ENCODE data around the gene RPS6KC1.
"Not testable (repeated sequence)": the region's sequence is repeated elsewhere in the genome, so short reads cannot be mapped to it uniquely, and the experiment has no call there.

The RPS6KC1 gene

DNA sequence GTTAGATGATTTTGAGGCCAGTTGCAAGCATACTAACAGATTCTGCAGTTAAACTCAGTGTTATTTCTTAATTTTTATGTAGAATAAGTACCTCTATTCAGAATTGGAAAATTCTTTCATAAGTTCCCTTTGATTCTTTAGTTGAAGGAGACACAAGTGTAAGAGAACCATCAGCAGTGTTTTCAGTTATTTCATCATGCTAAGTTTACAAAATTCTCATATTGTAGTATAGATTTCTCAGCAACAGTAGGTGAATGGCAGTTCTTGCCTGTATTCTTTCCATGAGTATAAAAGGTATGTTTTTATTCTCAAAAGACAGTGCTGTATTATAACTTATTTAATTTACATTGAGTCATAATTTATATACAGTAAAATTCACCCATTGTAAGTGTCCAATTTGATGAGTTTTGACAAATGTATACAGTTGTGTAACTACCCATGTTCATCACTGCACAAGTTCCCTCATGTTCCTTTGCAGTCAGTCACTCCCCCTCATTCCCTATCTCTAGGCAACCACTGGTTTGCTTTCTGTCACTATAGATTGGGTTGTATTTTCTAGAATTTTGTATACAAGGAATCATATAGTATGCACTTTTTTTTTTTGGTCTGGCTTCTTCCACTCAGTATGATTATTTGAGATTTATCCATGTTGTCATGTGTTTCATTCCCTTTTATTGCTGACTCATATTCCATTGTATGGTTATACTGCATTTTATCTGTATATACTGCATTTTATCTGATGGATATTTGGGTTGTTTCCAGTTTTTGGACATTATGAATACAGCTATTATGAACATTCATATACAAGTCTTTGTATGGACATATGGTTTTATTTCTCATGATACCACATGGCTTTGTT is 3.9 kb downstream of the RPS6KC1 start:
- DNase-seq: no peak

DNA sequence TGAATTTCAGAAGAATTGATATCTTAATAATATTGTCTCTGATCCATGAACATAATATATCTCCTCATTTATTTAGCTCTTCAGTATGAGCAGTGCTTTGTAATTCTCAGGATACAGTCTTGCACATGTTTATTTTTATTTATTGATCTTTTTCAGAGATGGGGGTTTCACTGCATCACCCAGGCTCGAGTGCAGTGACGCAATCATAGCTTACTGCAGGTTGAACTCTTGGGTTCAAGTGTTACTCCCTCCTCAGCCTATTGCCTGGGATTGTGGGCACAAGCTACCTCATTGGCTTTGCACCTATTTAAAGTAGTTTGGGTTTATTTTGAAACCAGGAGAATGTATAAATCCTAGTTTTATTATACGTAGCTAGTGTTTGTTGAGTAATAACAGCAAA is 4.7 kb downstream of the RPS6KC1 start:
- no peak for DNase-seq

DNA sequence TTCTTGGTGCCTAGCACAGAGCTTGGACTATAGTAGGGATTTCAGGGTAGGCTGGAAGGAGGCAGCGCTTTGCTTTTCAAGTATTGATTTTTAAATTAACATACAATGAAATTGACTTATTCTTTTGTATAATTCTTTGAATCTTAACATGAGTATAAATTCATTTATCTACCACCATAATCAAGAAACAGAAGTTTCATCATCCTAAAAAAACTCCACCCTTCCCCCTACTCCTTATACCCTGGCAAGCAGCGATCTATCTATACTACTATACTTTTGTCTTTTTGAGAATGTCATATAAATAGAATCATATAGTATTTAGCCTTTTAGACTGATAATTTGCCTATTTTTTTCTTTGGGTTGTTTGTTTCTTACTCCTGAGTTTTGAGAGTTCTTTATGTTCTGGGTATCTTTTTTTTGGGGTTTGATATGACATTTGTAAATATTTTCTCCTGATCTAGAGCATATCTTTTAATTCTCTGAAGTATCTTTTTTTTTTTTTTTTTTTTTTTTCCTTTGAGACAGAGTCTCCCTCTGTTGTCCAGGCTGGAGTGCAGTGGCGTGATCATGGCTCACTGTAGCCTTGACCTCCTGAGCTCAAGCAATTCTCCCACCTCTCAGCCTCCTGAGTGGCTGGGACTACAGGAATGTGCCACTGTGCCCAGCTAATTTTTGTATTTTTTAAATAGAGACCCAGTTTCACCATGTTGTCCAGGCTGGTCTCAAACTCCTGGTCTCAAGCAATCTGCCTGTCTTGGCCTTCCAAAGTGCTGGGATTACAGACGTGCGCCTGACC is 6.4 kb downstream of the RPS6KC1 start:
- no peak for DNase-seq

DNA sequence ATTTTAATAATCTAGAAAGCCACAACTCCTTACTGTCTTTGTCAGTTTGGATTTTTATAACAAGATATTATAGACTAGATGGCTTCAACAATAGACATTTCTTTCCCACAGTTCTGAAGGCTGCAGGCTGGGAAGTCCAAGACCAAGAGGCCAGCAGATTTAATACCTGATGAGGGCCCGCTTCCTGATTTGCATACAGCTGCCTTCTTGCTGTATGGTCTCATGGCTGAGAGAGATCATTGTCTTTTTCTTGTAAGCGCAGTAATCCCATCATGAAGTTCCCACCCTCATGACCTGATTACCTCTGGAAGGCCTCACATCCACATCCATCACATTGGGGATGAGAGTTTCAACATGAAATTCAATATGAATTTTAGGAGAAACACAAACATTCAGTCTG is 9.8 kb downstream of the RPS6KC1 start:
- peak; percentile 54 to 76 for DNase-seq

DNA sequence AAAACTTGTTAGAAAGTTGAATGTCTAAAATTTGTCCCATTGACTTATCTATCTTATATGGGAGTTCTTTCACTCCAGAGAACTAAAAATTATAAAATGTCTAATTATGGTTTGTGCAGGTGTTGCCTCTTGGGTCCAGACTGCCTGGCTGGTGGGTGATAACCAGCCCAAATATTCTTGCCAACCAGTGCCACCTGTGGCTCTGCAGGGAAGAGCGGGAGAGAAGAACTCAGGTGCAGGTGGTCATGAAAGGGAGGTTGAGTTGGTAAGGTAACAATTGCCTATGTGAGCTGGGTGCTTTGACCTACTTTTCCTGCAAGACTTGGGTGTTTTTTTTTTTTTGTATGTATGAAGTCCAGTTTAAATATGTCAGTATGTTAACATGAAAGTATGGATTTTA is 10.2 kb downstream of the RPS6KC1 start:
- DNase-seq: peak; percentile 27 to 67

DNA sequence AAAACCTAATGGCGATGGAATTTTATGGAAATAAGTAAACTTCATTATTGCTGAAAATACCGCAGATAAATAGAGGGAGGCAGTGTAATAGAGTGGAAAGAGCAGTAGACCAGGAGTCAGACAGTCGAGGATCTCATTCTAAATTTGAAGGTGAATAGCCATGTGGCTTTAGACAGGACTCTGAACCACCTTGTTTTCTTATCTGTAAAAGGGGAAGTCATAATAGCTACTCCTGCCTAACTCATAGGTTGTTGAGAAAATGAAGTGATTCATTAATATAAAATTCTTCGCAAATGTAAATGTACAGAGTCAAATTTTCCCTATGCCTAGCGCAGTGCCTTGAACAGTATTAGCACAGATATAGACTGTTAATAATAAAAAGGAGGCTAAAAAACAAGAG is 14.8 kb downstream of the RPS6KC1 start:
- no peak for DNase-seq

DNA sequence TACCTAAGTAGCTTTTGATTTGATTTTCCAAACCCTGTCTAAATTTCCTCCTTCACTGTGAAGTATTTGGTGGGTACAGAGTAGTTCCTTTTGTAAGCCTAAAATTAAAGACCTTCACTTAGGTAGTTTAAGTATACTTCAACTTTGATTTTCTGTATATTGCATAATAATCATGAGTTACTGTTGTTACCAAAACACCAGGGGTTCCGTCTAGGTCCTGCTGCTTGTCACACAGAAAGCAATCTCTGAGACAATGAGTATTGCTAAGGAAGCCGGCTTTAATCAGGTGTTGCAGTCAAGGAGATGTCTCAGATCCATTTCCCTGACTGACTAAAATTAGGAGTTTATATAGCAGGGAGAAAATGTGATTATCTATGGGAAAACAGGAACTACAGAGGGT is 15.3 kb downstream of the RPS6KC1 start:
- peak in 1 of 2 experiments; percentile 29 for DNase-seq

DNA sequence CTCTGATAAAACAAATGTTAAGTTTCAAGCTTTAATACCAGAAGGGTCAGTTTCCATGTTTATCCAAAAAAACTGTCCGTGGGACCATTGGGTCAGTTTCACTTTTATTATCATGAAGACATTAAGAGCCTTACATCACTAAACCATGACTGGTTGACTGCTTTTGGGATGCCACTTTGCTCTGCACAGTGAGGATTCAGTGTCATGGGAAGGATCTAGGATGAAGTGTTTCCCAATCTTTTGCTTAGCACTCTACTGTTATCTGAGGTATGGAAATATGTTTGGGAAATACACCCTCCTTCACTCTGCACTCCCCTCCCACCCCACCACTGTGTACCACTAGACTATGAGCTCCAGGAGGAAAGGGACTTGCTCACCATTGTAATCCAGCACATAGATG is 16.3 kb downstream of the RPS6KC1 start:
- no peak for DNase-seq

DNA sequence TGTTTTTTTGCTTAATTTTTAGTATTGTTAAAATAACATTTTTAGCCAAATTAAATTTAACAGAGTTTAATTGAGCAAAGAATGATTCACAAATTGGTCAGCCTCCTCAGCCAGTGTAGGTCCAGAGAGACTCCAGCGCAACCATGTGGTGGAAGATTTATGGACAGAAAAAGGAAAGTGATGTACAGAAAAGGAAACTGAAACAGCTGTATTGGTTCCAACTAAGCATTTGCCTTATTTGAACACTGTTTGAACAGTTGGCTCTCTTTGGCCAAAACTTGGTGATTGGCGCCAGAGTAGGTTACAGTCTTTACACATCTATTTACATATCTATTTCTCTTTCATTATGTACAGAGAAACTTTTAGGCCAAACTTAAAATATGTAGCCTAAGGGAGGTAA is 19.4 kb downstream of the RPS6KC1 start:
- DNase-seq: peak; percentile 35 to 91

DNA sequence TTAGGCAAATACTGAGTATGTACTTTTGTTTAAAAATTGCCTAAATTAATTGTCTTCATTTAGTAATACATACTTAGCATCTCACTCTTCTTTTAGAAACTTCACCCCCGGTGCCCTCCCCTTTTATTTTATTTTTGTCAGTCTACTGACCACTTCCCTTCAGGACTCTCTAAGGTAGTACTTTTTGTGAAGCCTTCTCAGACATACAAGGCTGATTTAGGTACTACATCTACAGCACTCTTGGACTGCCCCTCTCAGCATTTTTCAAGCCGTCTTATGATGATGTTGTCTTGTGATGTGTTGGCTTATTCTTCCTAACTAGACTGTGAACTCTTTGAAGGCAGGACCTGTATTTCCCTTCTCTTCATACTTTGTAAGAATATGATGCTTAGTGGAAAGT is 24.7 kb downstream of the RPS6KC1 start:
- no peak for DNase-seq

DNA sequence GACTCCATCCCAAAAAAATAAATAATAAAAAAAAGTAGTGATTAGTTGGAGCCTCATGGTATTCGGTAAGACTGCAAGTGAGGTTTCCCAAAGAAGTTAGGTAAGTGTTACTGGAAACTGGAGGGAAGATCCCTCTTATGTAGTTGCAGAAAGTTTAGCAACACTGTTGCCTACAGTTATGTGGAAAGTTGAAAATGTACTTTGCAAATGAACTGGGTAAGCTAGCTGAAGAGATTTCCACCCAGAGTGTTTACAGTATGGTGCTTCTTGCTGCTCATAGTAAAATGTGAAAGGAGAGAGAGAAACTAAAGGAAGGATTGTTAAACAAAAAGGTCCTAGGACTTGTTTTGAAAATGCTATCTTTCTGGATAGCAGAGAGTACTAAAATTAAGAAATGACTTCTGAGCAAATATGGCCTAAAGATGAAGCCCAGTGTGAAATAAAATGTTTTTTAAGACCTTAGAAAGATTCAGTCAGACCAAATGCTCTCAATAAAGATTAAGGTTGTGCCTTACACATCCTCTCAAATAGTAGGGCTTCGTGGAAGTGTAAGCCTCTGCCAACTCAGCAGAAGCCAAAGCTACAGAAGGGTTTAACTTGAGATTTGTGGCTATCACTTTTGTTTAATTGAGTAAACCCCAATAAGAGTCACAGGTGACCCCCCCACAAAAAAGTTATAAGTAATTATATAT is 31.5 kb downstream of the RPS6KC1 start:
- no peak for DNase-seq

DNA sequence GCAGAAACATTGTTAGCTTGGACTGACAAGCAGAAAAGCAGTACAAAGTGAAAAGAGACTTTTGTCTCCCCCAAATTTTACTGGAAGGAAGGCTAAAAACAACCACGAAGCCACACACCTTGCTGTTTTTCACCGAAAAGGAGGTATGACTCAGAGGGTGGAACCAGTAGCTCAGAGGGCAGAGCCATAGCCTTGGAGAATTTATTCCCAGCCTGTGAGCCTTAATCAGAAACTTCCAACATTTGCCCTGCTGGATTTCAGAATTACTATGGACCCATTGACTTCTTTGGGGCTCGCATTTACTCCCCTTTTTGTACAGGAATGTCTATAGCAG is 32.0 kb downstream of the RPS6KC1 start:
- DNase-seq: no peak

DNA sequence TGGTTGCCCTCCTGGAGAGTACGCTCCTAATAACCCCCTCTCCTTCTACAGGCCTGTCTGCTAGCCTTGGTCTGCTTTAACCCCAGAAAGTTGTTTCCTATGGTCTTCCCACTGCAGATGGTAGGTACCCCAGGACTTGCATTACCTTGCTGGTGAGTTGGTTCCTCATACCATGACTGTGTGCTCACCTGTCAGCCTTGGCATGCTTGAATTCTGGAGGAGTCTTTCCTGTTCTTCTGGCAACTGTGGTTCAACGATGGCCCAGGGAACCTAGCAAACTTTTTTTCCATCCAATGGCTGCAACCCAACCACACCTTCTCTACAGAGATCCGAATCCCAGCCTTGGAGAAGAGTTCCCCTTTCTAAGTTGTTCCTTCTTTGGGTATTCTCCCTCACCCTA is 36.9 kb downstream of the RPS6KC1 start:
- no peak for DNase-seq

DNA sequence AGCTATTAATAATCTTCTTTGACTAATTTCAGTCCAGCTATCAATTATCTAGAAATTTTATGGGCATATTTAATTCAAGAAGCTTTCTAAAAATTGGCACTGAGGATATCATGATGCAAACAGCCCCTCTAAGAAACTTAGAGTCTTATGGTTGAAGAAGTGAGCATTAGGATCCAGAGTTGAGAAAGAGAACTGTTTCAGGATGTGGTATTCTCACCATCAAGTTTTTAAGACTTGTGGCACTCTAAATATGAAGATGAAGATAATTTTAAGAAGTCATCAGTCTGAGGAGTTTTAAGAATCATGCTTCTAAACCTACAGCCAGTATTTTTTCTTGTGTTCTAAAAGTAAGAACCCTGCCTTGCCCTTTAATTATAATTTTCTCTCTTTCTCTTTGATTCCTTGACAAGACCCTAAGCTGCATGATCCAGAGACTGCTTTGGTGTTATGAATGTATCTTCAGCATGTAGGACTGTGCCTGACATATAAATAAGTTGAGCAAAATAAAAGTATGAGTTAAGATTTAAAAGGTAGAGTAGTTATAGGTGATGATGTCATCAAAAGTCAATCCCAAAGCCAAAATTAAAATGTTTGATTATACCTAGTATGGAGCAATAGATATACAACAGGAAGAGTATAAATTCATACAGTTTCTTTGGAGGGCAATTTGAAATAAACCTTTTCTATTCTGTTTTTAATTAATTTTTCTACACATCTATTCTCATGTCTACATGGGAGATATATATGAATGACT is 39.1 kb downstream of the RPS6KC1 start:
- no peak for DNase-seq

DNA sequence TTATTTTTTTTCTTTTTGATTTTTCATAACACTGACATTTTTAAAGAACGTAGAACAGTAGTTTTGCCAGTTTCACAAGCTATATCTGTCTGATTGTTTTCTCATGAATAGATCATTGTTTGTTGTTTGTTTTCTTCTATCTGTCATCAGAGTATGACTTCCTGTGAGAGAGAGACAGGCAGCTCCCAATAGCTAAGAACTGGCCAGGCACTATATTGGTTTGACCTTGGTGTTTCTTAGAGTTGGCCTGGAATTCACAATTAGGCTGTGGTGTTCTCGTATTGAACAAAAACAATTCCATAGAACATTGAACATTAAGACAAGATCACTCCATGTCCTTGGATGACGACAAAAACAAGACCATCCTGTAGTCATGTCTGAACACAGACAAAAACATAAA is 43.4 kb downstream of the RPS6KC1 start:
- no peak for DNase-seq

DNA sequence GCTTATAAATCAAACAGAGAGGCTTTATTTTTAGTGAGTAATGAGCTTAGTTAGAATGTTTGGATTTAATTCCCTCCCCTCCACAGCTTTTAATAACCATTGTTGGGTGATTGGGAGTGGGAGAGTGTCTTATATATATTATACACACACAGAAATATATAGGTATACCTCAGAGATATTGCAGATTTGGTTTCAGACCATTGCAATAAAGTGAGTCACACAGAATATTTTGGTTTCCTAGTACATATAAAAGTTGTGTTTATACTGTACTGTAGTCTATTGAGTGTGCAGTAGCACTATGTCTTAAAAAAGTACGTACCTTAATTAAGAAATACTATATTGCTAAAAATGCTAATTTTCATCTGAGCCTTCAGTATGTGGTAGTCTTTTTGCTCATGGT is 44.4 kb downstream of the RPS6KC1 start:
- DNase-seq: no peak

DNA sequence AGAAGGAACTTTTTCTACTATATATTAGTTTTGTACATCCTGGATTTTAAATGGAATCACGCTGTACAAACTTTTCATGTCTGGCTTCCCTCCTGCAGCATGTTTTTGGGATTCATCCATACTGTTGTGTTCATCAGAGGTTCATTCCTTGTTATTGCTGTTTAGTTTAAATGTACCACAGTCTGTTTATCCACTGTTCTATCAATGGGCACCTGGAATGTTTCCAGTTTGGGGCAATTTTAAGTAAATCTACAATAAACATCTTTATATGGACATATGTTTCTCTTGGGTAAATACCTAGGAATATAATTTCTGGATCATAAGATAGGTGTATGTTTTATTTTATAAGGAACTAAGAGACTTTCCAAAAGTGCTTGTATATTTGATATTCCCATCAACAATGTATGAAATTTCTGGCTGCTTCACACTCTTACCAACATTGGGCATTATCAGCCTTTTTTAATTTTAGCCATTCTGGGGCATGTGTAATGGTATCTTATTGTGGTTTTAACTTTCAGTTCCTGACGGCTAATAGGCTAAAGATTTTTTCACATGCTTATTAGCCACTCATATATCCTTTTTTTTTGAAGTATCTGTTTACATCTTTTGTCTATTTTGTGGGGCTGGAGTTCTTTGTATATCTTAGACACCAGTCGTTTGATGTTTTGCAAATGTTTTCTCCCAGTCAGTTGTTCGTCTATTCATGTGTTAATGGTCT is 48.8 kb downstream of the RPS6KC1 start:
- no peak for DNase-seq

DNA sequence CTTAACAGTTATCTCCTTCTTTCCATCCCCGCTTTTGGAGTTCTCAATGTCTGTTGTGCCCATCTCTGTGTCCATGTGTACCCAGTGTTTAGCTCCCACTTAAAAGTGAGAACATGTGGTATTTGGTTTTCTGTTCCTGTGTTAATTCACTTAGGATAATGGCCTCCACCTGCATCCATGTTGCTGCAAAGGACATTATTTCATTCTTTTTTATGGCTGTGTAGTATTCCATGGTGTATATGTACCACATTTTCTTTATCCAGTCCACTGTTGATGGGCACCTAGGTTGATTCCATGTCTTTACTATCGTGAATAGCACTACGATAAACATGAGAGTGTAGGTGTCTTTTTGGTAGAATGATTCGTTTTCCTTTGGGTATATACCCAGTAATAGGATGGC is 49.5 kb downstream of the RPS6KC1 start:
- DNase-seq: not testable (repeated sequence)

DNA sequence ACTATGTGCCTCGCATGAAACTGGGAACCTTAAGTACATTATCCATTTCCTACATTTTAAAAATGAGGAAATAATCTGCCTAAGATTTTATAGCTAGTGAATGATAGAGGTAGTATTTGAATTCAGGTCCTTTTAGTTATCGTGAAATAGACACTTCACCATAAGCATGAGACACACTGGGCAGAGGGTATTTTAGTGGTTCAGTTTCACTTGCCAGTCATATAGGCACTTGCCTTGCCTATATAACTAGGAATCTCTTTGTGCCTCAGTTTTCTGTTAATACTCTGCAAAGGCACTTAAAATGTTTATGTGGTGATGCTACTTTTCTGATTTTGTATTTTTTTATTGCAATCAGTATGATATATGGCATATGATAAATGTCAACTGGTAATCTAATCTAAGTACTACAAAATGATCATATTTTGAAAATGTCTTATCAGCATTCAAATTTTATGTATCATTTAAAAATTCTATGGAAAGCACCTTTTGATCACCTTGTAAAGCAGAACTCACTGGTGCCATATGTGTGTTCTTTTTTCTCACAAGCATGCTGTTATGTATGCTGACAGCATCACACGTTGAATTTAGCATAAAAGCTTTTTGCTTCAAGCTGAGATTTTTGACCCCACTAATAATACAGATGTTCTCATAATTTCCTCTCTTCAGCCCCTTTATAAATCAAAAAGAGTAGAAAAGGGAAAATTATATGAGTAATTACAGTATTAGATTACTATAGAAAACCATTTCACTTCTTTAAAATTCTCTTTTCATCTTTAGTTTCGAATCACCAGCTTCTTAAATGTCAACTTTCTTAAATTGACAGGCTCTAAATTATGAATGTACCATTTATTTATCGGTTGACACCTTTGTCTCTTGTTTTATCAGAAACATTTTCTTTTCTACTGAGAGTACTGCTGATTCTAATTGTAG is 52.6 kb downstream of the RPS6KC1 start:
- DNase-seq: no peak

DNA sequence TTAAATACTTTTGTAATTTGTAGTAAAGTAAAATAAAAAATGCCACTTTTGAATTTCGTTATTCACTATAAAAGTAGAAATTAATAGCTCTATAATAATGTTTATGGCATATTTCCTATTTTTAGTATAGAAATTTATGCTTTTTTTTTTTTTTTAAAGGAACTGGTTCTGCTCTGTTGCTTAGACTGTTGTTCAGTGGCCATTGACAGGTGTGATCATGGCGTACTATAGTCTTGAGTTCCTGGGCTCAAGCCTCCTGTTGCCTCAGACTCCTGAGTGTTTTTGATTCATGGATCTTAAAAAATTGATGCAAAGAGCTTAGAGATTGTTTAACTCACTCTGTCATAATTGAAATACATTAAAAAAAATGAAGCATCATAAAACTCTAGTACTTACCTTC is 53.6 kb downstream of the RPS6KC1 start:
- DNase-seq: no peak

DNA sequence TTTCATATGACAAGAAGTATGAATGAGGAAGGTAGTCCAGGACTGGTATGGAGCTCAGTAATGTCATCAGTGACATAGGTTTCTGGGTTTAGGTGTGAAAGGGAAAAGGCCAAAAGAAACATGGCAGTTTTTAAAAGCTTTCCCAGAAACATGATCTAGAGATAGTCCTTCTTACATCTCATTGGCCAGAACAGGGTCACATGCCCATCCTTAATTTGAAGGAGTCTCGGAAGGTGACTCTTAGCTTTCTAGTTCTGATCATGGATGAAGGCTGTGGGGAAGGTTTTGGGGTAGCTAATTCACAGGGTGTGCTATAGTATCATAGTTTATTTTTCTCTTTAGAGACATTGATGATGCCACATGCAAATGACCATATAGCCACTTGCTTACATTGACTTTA is 55.3 kb downstream of the RPS6KC1 start:
- no peak for DNase-seq

Measured in NCI-H2081 (cell line).